Measurements from ENCODE around the gene MYO1E. TPM values are rescaled to one million over a fixed set of nuclear protein-coding genes. Genes with fewer than 3 reads are reported as not detected.

Gene MYO1E
- total RNA-seq, 1 experiment from 2014 or later = 83.6 TPM

DNA sequence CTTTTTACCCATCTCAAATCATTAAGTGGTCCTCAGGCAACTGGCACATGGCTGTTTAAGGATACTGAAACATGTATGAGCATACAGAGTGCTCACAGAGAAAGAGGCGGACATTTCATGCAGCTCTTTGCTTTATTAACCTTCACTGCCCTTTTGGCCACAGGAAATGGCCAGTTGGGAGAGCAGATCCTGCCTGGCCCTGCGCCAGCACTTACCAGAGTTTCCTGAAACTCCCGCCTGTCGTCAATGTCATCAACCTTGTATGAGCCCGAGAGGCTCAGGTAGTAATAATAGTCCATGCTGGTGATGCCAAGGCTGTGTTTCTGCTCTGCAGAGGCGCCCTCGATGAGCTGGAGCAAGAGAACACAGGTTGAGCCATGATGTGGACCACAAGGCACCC is 148.2 kb downstream of the MYO1E start:
- ATAC-seq (no peak), DNase-seq (ENCODE audit: low spot score) (no peak)
- Mint-ChIP-seq H3K4me1 (peaks cover 11% of the 10 kb centered on the region), H3K36me3 (peaks cover 28% of the 10 kb centered on the region), H3K27ac (no peak overlapping the region), H3K4me3 (no peak overlapping the region), H3K9me3 (no peaks in the 10 kb centered on the region), H3K27me3 (ENCODE audit: low read depth) (no peaks in the 10 kb centered on the region)
- POLR2A ChIA-PET = interaction anchor here (0.6 kb wide), 1 partner anchor 1850 kb away, joined by 3 read pairs; no protein-coding TSS in a partner anchor
- no peak for TF ChIP-seq SMAD4 (CRISPR knock-in tag; IDR thresholded peaks at IDR 0.05)
- TF ChIP-seq TCF7 (CRISPR knock-in tag; IDR thresholded peaks at IDR 0.05; ENCODE audit: low read depth) = no peak
- TF ChIP-seq, protein P1, sequence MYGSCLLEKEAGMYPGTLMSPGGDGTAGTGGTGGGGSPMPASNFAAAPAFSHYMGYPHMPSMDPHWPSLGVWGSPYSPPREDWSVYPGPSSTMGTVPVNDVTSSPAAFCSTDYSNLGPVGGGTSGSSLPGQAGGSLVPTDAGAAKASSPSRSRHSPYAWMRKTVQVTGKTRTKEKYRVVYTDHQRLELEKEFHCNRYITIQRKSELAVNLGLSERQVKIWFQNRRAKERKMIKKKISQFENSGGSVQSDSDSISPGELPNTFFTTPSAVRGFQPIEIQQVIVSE (CRISPR knock-in tag; IDR thresholded peaks at IDR 0.05; ENCODE audit: borderline replicate concordance) = no peak
- TF ChIP-seq, protein P2, sequence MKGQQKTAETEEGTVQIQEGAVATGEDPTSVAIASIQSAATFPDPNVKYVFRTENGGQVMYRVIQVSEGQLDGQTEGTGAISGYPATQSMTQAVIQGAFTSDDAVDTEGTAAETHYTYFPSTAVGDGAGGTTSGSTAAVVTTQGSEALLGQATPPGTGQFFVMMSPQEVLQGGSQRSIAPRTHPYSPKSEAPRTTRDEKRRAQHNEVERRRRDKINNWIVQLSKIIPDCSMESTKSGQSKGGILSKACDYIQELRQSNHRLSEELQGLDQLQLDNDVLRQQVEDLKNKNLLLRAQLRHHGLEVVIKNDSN (CRISPR knock-in tag; IDR thresholded peaks at IDR 0.05) = no peak
- no peak for TF ChIP-seq SMAD3 (CRISPR knock-in tag; IDR thresholded peaks at IDR 0.05; ENCODE audit: borderline replicate concordance)
- TF ChIP-seq ZNF671 (CRISPR knock-in tag; IDR thresholded peaks at IDR 0.05) = no peak
- TF ChIP-seq, protein P3, sequence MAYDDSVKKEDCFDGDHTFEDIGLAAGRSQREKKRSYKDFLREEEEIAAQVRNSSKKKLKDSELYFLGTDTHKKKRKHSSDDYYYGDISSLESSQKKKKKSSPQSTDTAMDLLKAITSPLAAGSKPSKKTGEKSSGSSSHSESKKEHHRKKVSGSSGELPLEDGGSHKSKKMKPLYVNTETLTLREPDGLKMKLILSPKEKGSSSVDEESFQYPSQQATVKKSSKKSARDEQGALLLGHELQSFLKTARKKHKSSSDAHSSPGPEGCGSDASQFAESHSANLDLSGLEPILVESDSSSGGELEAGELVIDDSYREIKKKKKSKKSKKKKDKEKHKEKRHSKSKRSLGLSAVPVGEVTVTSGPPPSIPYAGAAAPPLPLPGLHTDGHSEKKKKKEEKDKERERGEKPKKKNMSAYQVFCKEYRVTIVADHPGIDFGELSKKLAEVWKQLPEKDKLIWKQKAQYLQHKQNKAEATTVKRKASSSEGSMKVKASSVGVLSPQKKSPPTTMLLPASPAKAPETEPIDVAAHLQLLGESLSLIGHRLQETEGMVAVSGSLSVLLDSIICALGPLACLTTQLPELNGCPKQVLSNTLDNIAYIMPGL (CRISPR knock-in tag; IDR thresholded peaks at IDR 0.05) = no peak
- CTCF ChIA-PET = interaction anchor here (1.2 to 1.7 kb wide), 2 partner anchors 23 kb away, joined by 5 to 9 read pairs; no protein-coding TSS in a partner anchor

DNA sequence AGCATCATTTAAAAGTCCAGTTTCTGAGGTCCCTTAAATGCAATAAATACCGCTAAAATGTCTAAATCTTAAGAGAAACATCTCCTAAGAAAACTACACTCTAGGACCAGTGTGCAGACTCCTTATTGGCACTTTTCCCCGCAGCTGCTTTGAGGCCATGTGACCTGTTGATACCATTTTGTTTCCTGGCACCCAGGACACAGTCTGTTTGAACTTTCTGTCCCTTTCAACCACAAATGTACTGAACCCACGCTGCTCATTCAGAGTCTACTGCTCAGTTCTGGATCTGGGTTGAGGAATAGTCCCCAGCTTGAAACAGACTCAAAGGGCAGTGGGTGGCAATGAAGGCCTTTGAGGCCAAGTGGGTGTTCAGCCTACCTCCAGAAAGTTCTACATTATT is 148.9 kb downstream of the MYO1E start:
- no peaks in the 10 kb centered on the region for H3K27me3 Mint-ChIP-seq (ENCODE audit: low read depth)
- CTCF ChIA-PET = interaction anchor here (1.7 kb wide), 1 partner anchor 23 kb away, joined by 5 read pairs; no protein-coding TSS in a partner anchor
- H3K36me3 Mint-ChIP-seq = peaks cover 28% of the 10 kb centered on the region
- no peak overlapping the region for H3K27ac Mint-ChIP-seq
- ATAC-seq = no peak
- TF ChIP-seq, protein P4, sequence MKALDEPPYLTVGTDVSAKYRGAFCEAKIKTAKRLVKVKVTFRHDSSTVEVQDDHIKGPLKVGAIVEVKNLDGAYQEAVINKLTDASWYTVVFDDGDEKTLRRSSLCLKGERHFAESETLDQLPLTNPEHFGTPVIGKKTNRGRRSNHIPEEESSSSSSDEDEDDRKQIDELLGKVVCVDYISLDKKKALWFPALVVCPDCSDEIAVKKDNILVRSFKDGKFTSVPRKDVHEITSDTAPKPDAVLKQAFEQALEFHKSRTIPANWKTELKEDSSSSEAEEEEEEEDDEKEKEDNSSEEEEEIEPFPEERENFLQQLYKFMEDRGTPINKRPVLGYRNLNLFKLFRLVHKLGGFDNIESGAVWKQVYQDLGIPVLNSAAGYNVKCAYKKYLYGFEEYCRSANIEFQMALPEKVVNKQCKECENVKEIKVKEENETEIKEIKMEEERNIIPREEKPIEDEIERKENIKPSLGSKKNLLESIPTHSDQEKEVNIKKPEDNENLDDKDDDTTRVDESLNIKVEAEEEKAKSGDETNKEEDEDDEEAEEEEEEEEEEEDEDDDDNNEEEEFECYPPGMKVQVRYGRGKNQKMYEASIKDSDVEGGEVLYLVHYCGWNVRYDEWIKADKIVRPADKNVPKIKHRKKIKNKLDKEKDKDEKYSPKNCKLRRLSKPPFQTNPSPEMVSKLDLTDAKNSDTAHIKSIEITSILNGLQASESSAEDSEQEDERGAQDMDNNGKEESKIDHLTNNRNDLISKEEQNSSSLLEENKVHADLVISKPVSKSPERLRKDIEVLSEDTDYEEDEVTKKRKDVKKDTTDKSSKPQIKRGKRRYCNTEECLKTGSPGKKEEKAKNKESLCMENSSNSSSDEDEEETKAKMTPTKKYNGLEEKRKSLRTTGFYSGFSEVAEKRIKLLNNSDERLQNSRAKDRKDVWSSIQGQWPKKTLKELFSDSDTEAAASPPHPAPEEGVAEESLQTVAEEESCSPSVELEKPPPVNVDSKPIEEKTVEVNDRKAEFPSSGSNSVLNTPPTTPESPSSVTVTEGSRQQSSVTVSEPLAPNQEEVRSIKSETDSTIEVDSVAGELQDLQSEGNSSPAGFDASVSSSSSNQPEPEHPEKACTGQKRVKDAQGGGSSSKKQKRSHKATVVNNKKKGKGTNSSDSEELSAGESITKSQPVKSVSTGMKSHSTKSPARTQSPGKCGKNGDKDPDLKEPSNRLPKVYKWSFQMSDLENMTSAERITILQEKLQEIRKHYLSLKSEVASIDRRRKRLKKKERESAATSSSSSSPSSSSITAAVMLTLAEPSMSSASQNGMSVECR (CRISPR knock-in tag; IDR thresholded peaks at IDR 0.05; ENCODE audit: borderline replicate concordance) = no peak
- TF ChIP-seq, protein P5, sequence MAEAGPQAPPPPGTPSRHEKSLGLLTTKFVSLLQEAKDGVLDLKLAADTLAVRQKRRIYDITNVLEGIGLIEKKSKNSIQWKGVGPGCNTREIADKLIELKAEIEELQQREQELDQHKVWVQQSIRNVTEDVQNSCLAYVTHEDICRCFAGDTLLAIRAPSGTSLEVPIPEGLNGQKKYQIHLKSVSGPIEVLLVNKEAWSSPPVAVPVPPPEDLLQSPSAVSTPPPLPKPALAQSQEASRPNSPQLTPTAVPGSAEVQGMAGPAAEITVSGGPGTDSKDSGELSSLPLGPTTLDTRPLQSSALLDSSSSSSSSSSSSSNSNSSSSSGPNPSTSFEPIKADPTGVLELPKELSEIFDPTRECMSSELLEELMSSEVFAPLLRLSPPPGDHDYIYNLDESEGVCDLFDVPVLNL (CRISPR knock-in tag; IDR thresholded peaks at IDR 0.05; ENCODE audit: borderline replicate concordance, low read depth) = no peak
- TF ChIP-seq, protein P6, sequence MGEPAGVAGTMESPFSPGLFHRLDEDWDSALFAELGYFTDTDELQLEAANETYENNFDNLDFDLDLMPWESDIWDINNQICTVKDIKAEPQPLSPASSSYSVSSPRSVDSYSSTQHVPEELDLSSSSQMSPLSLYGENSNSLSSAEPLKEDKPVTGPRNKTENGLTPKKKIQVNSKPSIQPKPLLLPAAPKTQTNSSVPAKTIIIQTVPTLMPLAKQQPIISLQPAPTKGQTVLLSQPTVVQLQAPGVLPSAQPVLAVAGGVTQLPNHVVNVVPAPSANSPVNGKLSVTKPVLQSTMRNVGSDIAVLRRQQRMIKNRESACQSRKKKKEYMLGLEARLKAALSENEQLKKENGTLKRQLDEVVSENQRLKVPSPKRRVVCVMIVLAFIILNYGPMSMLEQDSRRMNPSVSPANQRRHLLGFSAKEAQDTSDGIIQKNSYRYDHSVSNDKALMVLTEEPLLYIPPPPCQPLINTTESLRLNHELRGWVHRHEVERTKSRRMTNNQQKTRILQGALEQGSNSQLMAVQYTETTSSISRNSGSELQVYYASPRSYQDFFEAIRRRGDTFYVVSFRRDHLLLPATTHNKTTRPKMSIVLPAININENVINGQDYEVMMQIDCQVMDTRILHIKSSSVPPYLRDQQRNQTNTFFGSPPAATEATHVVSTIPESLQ (CRISPR knock-in tag; IDR thresholded peaks at IDR 0.05) = no peak
- TF ChIP-seq, protein P7, sequence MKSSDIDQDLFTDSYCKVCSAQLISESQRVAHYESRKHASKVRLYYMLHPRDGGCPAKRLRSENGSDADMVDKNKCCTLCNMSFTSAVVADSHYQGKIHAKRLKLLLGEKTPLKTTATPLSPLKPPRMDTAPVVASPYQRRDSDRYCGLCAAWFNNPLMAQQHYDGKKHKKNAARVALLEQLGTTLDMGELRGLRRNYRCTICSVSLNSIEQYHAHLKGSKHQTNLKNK (CRISPR knock-in tag; IDR thresholded peaks at IDR 0.05) = no peak
- TF ChIP-seq TP53 (CRISPR knock-in tag; IDR thresholded peaks at IDR 0.05) (no peak), HMGA2 (CRISPR knock-in tag; IDR thresholded peaks at IDR 0.05) (no peak), ZNF671 (CRISPR knock-in tag; IDR thresholded peaks at IDR 0.05) (no peak)
- TF ChIP-seq, protein P3 (CRISPR knock-in tag; IDR thresholded peaks at IDR 0.05) = no peak
- POLR2A ChIA-PET = no interaction called here
- DNase-seq (ENCODE audit: low spot score) = no peak
- H3K4me1 Mint-ChIP-seq = peaks cover 9% of the 10 kb centered on the region
- H3K4me3 Mint-ChIP-seq = no peak overlapping the region
- H3K9me3 Mint-ChIP-seq = no peaks in the 10 kb centered on the region
